ENCODE measurements around the gene RIN3.

DNA sequence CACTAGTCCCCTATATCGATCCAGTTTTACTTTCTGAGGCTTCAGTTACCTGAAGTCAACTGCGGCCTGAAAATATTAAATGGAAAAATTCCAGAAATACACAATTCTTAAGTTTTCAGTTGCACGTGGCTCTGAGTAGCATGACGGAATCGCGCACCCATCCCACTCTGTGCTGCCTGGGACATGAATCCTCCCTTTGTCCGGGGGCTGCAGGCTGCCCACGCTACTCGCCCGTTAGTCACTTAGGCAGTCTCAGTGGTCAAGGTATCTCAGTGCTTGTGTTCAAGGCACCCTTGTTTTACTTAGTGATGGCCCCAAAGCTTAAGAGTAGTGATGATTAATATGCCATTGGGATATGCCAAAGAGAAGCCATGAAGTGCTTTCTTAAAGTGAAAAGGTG is 188.2 kb downstream of the RIN3 start:
- TF ChIP-seq POLR2A (IDR thresholded peaks at IDR 0.05), result no peak
- TF ChIP-seq CTCF (IDR thresholded peaks at IDR 0.05), result no peak

Measured in adrenal gland (tissue), 5 donors.